ENCODE results near the gene ROBO1. TPM values are rescaled to one million over a fixed set of nuclear protein-coding genes. Genes with fewer than 3 reads are reported as not detected.

The ROBO1 gene
- total and polyA plus RNA-seq, 3 experiments from 2014 or later: 0.54 to 0.59 (median 0.55) TPM

GRCh38 chr3:79421273-79421672, 346.5 kb downstream of the ROBO1 start:
- Mint-ChIP-seq H3K9me3 (peaks cover 3 to 46% (median 16%) of the 10 kb centered on the region in 5 donors), H3K27ac (no peak overlapping the region), H3K27me3 (no peaks in the 10 kb centered on the region), H3K4me1 (no peaks in the 10 kb centered on the region), H3K36me3 (no peaks in the 10 kb centered on the region), H3K4me3 (no peak overlapping the region)
- H3K27ac ChIP-seq (ENCODE audit: low read depth, low read length): no peak overlapping the region
- H3K4me3 ChIP-seq (ENCODE audit: low read length): no peak overlapping the region
- H3K36me3 ChIP-seq (ENCODE audit: insufficient read depth, low read length): no peaks in the 10 kb centered on the region
- no peaks in the 10 kb centered on the region for H3K27me3 ChIP-seq (ENCODE audit: insufficient read depth, low read length, poor library complexity, severe bottlenecking)
- POLR2A ChIA-PET: no interaction called here
- H3K9me3 ChIP-seq (ENCODE audit: low read length): no peaks in the 10 kb centered on the region
- CTCF ChIA-PET: no interaction called here
- H3K4me1 ChIP-seq (ENCODE audit: insufficient read depth, low read length): no peaks in the 10 kb centered on the region
- DNase-seq: no peak

DNA sequence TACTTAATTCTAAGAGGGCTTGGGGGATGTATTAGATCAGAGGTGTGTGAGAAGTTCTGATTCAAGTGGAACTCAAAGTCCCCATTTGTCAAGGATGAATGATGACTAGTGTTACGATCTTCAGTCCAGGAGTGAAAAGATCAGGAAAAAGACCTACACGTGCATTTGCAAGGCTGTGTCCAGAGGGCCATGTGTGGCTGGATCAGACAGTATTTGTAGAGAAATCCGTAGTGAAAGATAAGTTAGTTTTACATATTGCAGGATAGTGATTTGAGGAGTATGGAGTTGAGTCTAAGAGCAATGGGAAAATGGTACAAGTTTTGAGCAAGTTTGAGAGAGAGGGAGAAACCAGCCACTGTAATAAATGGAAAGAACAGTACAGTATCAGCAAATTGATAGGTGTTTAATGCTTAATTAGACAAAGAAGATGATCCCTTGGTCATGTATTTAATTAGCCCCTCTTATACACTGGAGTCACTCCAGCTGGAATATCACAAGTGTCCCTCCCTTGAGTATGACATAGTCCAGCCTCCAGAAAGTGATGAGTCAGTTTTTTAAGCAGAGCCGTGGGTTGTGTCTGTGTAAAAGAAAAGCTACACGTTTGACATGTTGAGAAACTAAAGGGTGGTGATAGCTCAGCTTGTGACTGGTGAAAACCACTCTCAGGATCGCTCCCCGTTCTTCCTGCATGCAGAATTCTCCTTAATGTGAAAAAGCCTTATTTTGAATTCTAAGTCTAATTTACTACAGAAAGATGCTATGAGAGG, 348.8 kb downstream of the ROBO1 start:
- Histone ChIP-seq H3K27me3 (ENCODE audit: insufficient read depth, low read length, poor library complexity, severe bottlenecking) (no peaks in the 10 kb centered on the region), H3K4me3 (ENCODE audit: low read length) (no peak overlapping the region), H3K4me1 (ENCODE audit: insufficient read depth, low read length) (no peaks in the 10 kb centered on the region), H3K9me3 (ENCODE audit: low read length) (no peaks in the 10 kb centered on the region), H3K36me3 (ENCODE audit: insufficient read depth, low read length) (no peaks in the 10 kb centered on the region), H3K27ac (ENCODE audit: low read depth, low read length) (no peak overlapping the region)
- Mint-ChIP-seq H3K9me3 (peaks cover 10 to 48% (median 13%) of the 10 kb centered on the region in 5 donors), H3K4me3 (no peak overlapping the region), H3K36me3 (no peaks in the 10 kb centered on the region), H3K27ac (no peak overlapping the region), H3K4me1 (no peaks in the 10 kb centered on the region), H3K27me3 (no peaks in the 10 kb centered on the region)
- ChIA-PET POLR2A (no interaction called here), CTCF (no interaction called here)
- DNase-seq: no peak

DNA sequence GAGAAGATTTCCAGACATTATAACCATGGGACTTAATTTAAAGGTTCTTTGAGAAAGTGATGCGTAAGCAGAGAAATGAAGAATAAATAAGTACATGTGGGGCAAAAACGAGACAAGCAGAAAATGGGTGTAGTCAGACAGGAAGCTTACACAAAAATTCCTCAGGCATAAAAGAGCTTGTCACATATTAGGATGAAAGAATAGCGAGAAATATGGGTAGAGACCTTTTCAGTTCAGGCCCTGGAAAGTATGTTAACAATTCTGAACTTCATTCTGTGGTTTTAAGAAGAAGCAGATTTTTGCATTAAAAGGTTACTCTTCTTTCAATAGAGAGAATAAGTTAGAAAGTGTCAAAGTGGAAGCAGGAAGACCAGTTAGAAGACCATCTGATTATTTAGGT, 352.4 kb downstream of the ROBO1 start:
- H3K4me3 Mint-ChIP-seq: no peak overlapping the region
- H3K27ac Mint-ChIP-seq: no peak overlapping the region
- ChIA-PET CTCF (no interaction called here), POLR2A (no interaction called here)
- no peaks in the 10 kb centered on the region for H3K9me3 ChIP-seq (ENCODE audit: low read length)
- H3K4me1 Mint-ChIP-seq: no peaks in the 10 kb centered on the region
- peaks cover 5 to 39% (median 16%) of the 10 kb centered on the region in 5 donors for H3K9me3 Mint-ChIP-seq
- no peaks in the 10 kb centered on the region for H3K27me3 Mint-ChIP-seq
- H3K27me3 ChIP-seq (ENCODE audit: insufficient read depth, low read length, poor library complexity, severe bottlenecking): no peaks in the 10 kb centered on the region
- H3K27ac ChIP-seq (ENCODE audit: low read depth, low read length): no peak overlapping the region
- no peaks in the 10 kb centered on the region for H3K36me3 Mint-ChIP-seq
- no peaks in the 10 kb centered on the region for H3K36me3 ChIP-seq (ENCODE audit: insufficient read depth, low read length)
- H3K4me1 ChIP-seq (ENCODE audit: insufficient read depth, low read length): no peaks in the 10 kb centered on the region
- DNase-seq: no peak
- no peak overlapping the region for H3K4me3 ChIP-seq (ENCODE audit: low read length)

DNA sequence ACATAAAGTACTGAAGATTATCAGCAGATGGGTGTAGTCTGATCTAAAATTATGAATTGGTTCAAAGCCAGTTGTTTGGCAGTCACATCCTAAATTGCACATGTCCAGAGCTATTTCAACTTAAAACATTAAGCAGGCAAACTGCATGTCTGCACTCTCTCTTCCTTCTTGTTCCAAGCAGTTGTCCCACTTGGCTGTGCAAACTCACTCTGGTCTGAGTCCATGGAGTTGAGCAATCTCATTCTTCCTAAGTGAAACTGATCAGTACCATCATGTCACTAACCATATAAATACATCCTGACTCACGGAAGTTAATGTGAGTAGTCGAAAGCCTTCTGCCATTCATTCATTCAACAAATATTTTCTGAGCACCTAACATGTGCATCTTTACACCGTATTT, 353.0 kb downstream of the ROBO1 start:
- no peaks in the 10 kb centered on the region for H3K27me3 Mint-ChIP-seq
- peaks cover 5 to 40% (median 17%) of the 10 kb centered on the region in 5 donors for H3K9me3 Mint-ChIP-seq

DNA sequence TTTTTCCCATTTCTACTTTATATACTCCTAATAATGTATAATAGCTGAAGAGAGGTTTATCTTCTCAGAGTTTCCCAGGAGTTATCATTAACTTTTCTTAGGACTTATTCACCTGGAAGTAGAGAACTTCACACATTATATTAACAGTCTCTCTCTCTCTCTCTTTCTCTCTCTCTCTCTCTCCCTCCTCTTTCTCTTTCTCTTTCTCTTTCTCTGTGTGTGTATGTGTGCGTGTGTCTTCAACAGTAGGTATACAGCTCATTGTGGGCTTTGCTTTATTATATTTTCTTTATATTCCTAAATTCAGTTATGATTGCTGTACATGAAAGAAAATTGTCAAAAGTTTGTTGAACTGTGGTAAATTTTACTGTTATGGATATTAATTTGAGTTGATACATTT, 353.8 kb downstream of the ROBO1 start:
- Histone ChIP-seq H3K27me3 (ENCODE audit: insufficient read depth, low read length, poor library complexity, severe bottlenecking) (no peaks in the 10 kb centered on the region), H3K4me1 (ENCODE audit: insufficient read depth, low read length) (no peaks in the 10 kb centered on the region), H3K36me3 (ENCODE audit: insufficient read depth, low read length) (no peaks in the 10 kb centered on the region), H3K9me3 (ENCODE audit: low read length) (no peaks in the 10 kb centered on the region), H3K4me3 (ENCODE audit: low read length) (no peak overlapping the region), H3K27ac (ENCODE audit: low read depth, low read length) (no peak overlapping the region)
- Mint-ChIP-seq H3K9me3 (peaks cover 5 to 44% (median 19%) of the 10 kb centered on the region in 5 donors), H3K27me3 (no peaks in the 10 kb centered on the region), H3K27ac (no peak overlapping the region), H3K36me3 (no peaks in the 10 kb centered on the region), H3K4me3 (no peak overlapping the region), H3K4me1 (no peaks in the 10 kb centered on the region)
- POLR2A ChIA-PET: no interaction called here
- no peak for DNase-seq
- CTCF ChIA-PET: no interaction called here

More for the DNA sequence above, 353.0 kb downstream of the ROBO1 start:
- no peaks in the 10 kb centered on the region for H3K9me3 ChIP-seq (ENCODE audit: low read length)
- H3K27me3 ChIP-seq (ENCODE audit: insufficient read depth, low read length, poor library complexity, severe bottlenecking): no peaks in the 10 kb centered on the region
- no peaks in the 10 kb centered on the region for H3K36me3 ChIP-seq (ENCODE audit: insufficient read depth, low read length)
- Mint-ChIP-seq H3K4me1 (no peaks in the 10 kb centered on the region), H3K27ac (no peak overlapping the region), H3K4me3 (no peak overlapping the region), H3K36me3 (no peaks in the 10 kb centered on the region)
- POLR2A ChIA-PET: no interaction called here
- DNase-seq: no peak
- CTCF ChIA-PET: no interaction called here
- H3K4me1 ChIP-seq (ENCODE audit: insufficient read depth, low read length): no peaks in the 10 kb centered on the region
- H3K4me3 ChIP-seq (ENCODE audit: low read length): no peak overlapping the region
- no peak overlapping the region for H3K27ac ChIP-seq (ENCODE audit: low read depth, low read length)

- H3K27ac ChIP-seq (ENCODE audit: low read depth, low read length): no peak overlapping the region
- no peak overlapping the region for H3K4me3 ChIP-seq (ENCODE audit: low read length)
- H3K4me1 ChIP-seq (ENCODE audit: insufficient read depth, low read length): no peaks in the 10 kb centered on the region
- no peaks in the 10 kb centered on the region for H3K27me3 ChIP-seq (ENCODE audit: insufficient read depth, low read length, poor library complexity, severe bottlenecking)
- DNase-seq: no peak
- H3K9me3 ChIP-seq (ENCODE audit: low read length): no peaks in the 10 kb centered on the region
- no peaks in the 10 kb centered on the region for H3K27me3 Mint-ChIP-seq
- CTCF ChIA-PET: no interaction called here
- no peaks in the 10 kb centered on the region for H3K36me3 ChIP-seq (ENCODE audit: insufficient read depth, low read length)
- H3K9me3 Mint-ChIP-seq: peaks cover 2 to 38% (median 15%) of the 10 kb centered on the region in 5 donors
- POLR2A ChIA-PET: no interaction called here
- H3K4me1 Mint-ChIP-seq: no peaks in the 10 kb centered on the region
- H3K36me3 Mint-ChIP-seq: no peaks in the 10 kb centered on the region
- no peak overlapping the region for H3K27ac Mint-ChIP-seq
- no peak overlapping the region for H3K4me3 Mint-ChIP-seq
These were observed 355.3 kb downstream of the ROBO1 start for GRCh38 chr3:79412537-79412936.

DNA sequence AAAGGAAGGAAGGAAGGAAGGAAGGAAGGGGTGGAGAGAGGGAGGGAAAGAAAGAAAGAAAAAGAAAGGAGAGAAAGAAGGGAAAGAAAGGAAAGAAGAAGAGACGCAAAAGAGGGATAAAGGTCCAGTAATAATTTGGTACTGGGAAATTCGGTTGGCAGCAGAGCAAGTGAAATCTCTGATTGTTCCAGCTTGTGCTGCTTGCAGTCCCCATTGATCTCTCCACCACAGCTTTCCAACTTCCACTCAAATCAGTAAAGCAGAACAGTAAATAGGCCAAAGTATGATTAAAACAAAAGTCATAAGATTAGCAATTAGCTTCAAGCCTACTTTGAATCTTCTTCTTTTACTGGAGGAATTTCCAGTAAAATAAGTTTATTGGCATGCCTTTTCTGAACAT, 357.2 kb downstream of the ROBO1 start:
- Histone ChIP-seq H3K4me1 (ENCODE audit: insufficient read depth, low read length) (no peaks in the 10 kb centered on the region), H3K36me3 (ENCODE audit: insufficient read depth, low read length) (no peaks in the 10 kb centered on the region), H3K27ac (ENCODE audit: low read depth, low read length) (no peak overlapping the region), H3K4me3 (ENCODE audit: low read length) (no peak overlapping the region), H3K27me3 (ENCODE audit: insufficient read depth, low read length, poor library complexity, severe bottlenecking) (no peaks in the 10 kb centered on the region), H3K9me3 (ENCODE audit: low read length) (no peaks in the 10 kb centered on the region)
- Mint-ChIP-seq H3K27ac (no peak overlapping the region), H3K4me1 (no peaks in the 10 kb centered on the region), H3K27me3 (no peaks in the 10 kb centered on the region), H3K36me3 (no peaks in the 10 kb centered on the region), H3K4me3 (no peak overlapping the region), H3K9me3 (peaks cover 0 to 32% (median 13%) of the 10 kb centered on the region in 5 donors)
- ChIA-PET CTCF (no interaction called here), POLR2A (no interaction called here)
- DNase-seq: no peak

DNA sequence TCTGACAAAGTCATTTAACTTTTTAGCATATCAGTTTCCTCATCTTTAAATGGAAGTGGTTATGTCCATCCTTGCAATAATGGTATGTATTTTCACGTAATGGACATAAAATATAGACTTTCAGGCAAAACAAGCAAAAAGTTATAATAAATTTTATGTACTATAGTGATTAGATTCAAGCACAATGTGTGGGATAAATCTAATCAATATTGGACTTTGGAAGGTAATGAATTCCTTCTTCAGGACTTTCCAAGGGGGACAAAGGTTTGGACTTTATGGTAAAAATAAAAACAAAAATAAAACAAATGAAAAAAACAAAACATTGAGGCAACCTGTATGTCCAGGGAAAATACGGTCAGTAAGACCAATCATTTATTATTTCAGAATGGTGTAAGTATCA, 357.7 kb downstream of the ROBO1 start:
- H3K4me1 ChIP-seq (ENCODE audit: insufficient read depth, low read length): no peaks in the 10 kb centered on the region
- no peak overlapping the region for H3K27ac Mint-ChIP-seq
- H3K9me3 Mint-ChIP-seq: peaks cover 0 to 31% (median 9%) of the 10 kb centered on the region in 5 donors
- no peaks in the 10 kb centered on the region for H3K27me3 ChIP-seq (ENCODE audit: insufficient read depth, low read length, poor library complexity, severe bottlenecking)
- ChIA-PET POLR2A (no interaction called here), CTCF (no interaction called here)
- no peak overlapping the region for H3K4me3 ChIP-seq (ENCODE audit: low read length)
- no peaks in the 10 kb centered on the region for H3K36me3 ChIP-seq (ENCODE audit: insufficient read depth, low read length)
- H3K4me3 Mint-ChIP-seq: no peak overlapping the region
- H3K27me3 Mint-ChIP-seq: no peaks in the 10 kb centered on the region
- no peak overlapping the region for H3K27ac ChIP-seq (ENCODE audit: low read depth, low read length)
- H3K36me3 Mint-ChIP-seq: no peaks in the 10 kb centered on the region
- DNase-seq: no peak
- H3K9me3 ChIP-seq (ENCODE audit: low read length): no peaks in the 10 kb centered on the region
- no peaks in the 10 kb centered on the region for H3K4me1 Mint-ChIP-seq
